Loucy (cell line): ENCODE data around the gene CTNNA2.

Experiments used
- EZH2phosphoT487 ChIP-seq: fragments of 200-600 bp; IDR thresholded peaks from 2 replicates; pipeline ENCODE4 v1.6.1; 2018; ENCODE audit warnings: antibody characterized with exemption, mild to moderate bottlenecking, moderate library complexity, borderline replicate concordance
- TF ChIP-seq, protein P1 (sequence below): fragments of 200-600 bp; sonication (generic); conservative IDR thresholded peaks from 2 replicates; pipeline ENCODE4 v1.5.1; 2014; ENCODE audit warnings: mild to moderate bottlenecking, antibody characterized with exemption, low read length

DNA sequence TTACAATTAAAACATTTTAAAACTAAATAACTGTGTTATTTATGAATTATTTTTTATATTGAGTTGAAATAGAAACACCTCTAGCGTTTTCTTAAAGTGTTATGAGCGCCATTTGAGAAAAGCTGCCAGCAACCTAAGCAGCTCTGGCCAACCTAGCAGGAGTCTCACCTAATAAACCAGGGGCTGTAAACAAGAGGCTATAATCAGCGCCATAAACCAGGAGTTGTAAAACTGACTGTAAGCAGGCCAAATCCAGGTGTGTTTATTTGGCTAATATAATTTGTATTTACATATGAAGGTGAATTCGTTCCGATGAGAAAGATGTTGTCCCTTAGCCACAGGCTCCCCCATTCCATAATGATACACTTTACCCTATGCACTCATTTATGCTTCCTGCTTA lies 757.0 kb downstream of the CTNNA2 start:
- TF ChIP-seq, protein P1, sequence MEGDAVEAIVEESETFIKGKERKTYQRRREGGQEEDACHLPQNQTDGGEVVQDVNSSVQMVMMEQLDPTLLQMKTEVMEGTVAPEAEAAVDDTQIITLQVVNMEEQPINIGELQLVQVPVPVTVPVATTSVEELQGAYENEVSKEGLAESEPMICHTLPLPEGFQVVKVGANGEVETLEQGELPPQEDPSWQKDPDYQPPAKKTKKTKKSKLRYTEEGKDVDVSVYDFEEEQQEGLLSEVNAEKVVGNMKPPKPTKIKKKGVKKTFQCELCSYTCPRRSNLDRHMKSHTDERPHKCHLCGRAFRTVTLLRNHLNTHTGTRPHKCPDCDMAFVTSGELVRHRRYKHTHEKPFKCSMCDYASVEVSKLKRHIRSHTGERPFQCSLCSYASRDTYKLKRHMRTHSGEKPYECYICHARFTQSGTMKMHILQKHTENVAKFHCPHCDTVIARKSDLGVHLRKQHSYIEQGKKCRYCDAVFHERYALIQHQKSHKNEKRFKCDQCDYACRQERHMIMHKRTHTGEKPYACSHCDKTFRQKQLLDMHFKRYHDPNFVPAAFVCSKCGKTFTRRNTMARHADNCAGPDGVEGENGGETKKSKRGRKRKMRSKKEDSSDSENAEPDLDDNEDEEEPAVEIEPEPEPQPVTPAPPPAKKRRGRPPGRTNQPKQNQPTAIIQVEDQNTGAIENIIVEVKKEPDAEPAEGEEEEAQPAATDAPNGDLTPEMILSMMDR = no peak
- TF ChIP-seq EZH2phosphoT487 = no peak
